Mesenchymal stem cell (in vitro differentiated cells and primary cell): ENCODE measurements around the gene TSSK6.
A peak's percentile ranks its signal among the peaks of the same experiment; 100 is the strongest.

Source experiments
- DNase-seq: peaks from one replicate; pipeline ENCODE4 v3.0.0-alpha.2; 2013
- H2AFZ ChIP-seq: one replicate; pipeline ENCODE4 v1.6.1; 2013; ENCODE audit warnings: low read depth, mild to moderate bottlenecking, control low read depth, inconsistent platforms, low read length, moderate library complexity
- H2AK5ac ChIP-seq: 2 replicates; pipeline ENCODE4 v1.6.1; 2013; ENCODE audit warnings: low read length, moderate library complexity, mild to moderate bottlenecking, inconsistent platforms; ENCODE audit not compliant: severe bottlenecking
- H2BK120ac ChIP-seq: one replicate; pipeline ENCODE4 v1.6.1; 2013; ENCODE audit warnings: low read depth, mild to moderate bottlenecking, inconsistent platforms, low read length, moderate library complexity
- H2BK12ac ChIP-seq, 2 experiments: one replicate each; pipeline ENCODE4 v1.6.1; 2013; ENCODE audit warnings: inconsistent platforms in 2 of 2, low read length in 2 of 2, mild to moderate bottlenecking in 2 of 2, moderate library complexity in 2 of 2, control low read depth in 1 of 2
- H2BK15ac ChIP-seq: one replicate; pipeline ENCODE4 v1.6.1; 2013; ENCODE audit warnings: mild to moderate bottlenecking, low read depth, inconsistent platforms; ENCODE audit not compliant: poor library complexity, severe bottlenecking
- H2BK5ac ChIP-seq: 2 replicates; pipeline ENCODE4 v1.6.1; 2013; ENCODE audit warnings: low read depth, mild to moderate bottlenecking, low read length, control low read depth, inconsistent platforms; ENCODE audit not compliant: poor library complexity, severe bottlenecking
- H3K14ac ChIP-seq, 2 experiments: one replicate each; pipeline ENCODE4 v1.6.1; 2013; ENCODE audit warnings: inconsistent platforms in 2 of 2, low read length in 2 of 2, control low read depth in 1 of 2, mild to moderate bottlenecking in 1 of 2, moderate library complexity in 1 of 2
- H3K18ac ChIP-seq, 2 experiments: one replicate each; pipeline ENCODE4 v1.6.1; 2013; ENCODE audit warnings: inconsistent platforms in 2 of 2, low read length in 2 of 2, control low read depth in 1 of 2, low read depth in 1 of 2, mild to moderate bottlenecking in 1 of 2
- H3K23ac ChIP-seq, 2 experiments: one replicate each; pipeline ENCODE4 v1.6.1; 2013; ENCODE audit warnings: inconsistent platforms in 2 of 2, low read length in 2 of 2, mild to moderate bottlenecking in 2 of 2, moderate library complexity in 2 of 2, control low read depth in 1 of 2
- H3K27ac ChIP-seq: 2 replicates; pipeline ENCODE4 v1.5.1; 2013; ENCODE audit warnings: mild to moderate bottlenecking, moderate library complexity, low read length, control low read depth, inconsistent platforms; ENCODE audit not compliant: poor library complexity, severe bottlenecking
- H3K27me3 ChIP-seq, 2 experiments: 2 replicates each; pipeline versions ENCODE4 v1.6.1 to v1.7.0; 2013; ENCODE audit warnings: low read length in 2 of 2, mild to moderate bottlenecking in 2 of 2, moderate library complexity in 2 of 2, control low read depth in 1 of 2, inconsistent platforms in 1 of 2; ENCODE audit not compliant: control insufficient read depth in 1 of 2, insufficient read depth in 1 of 2
- H3K36me3 ChIP-seq, 2 experiments: 2 replicates each; pipeline versions ENCODE4 v1.6.1 to v1.7.0; 2013; ENCODE audit warnings: low read length in 2 of 2, control low read depth in 1 of 2, inconsistent platforms in 1 of 2, low read depth in 1 of 2, mild to moderate bottlenecking in 1 of 2; ENCODE audit not compliant: insufficient read depth in 2 of 2, control insufficient read depth in 1 of 2
- H3K4ac ChIP-seq, 2 experiments: one replicate each; pipeline ENCODE4 v1.6.1; 2013; ENCODE audit warnings: inconsistent platforms in 2 of 2, low read length in 2 of 2, mild to moderate bottlenecking in 2 of 2, moderate library complexity in 2 of 2, control low read depth in 1 of 2, low read depth in 1 of 2
- H3K4me1 ChIP-seq: 2 replicates; pipeline ENCODE4 v1.6.1; 2013; ENCODE audit warnings: low read depth, low read length, control low read depth; ENCODE audit not compliant: control insufficient read depth, insufficient read depth
- H3K4me2 ChIP-seq: 2 replicates; pipeline ENCODE4 v1.6.1; 2013; ENCODE audit warnings: low read length, mild to moderate bottlenecking, inconsistent platforms; ENCODE audit not compliant: poor library complexity, severe bottlenecking
- H3K4me3 ChIP-seq, 2 experiments: 2 replicates each; pipeline versions ENCODE4 v1.5.1 to v1.7.0; 2013; ENCODE audit warnings: low read length in 2 of 2, mild to moderate bottlenecking in 2 of 2, control low read depth in 1 of 2, low read depth in 1 of 2; ENCODE audit not compliant: insufficient read depth in 1 of 2
- H3K79me1 ChIP-seq: replicated peaks from 2 replicates; pipeline ENCODE4 v1.6.1; 2013; ENCODE audit warnings: mild to moderate bottlenecking, control low read depth, low read length, inconsistent platforms; ENCODE audit not compliant: poor library complexity, severe bottlenecking
- H3K9ac ChIP-seq: 2 replicates; pipeline ENCODE4 v1.7.0; 2013; ENCODE audit warnings: mild to moderate bottlenecking, low read length, moderate library complexity
- H3K9me3 ChIP-seq: 2 replicates; pipeline ENCODE4 v1.7.0; 2013; ENCODE audit warnings: mild to moderate bottlenecking, low read length; ENCODE audit not compliant: control insufficient read depth
- H4K8ac ChIP-seq: one replicate; pipeline ENCODE4 v1.6.1; 2013; ENCODE audit warnings: inconsistent platforms, mild to moderate bottlenecking, low read length, moderate library complexity
- H4K91ac ChIP-seq: one replicate; pipeline ENCODE4 v1.6.1; 2013; ENCODE audit warnings: mild to moderate bottlenecking, low read length, inconsistent platforms
- WGBS: methylation state at CpG from one replicate; pipeline ENCODE4 v1.1.7; 2013; ENCODE audit warnings: mixed read lengths; 5-methylcytosine and 5-hydroxymethylcytosine counted together

The TSSK6 gene

DNA sequence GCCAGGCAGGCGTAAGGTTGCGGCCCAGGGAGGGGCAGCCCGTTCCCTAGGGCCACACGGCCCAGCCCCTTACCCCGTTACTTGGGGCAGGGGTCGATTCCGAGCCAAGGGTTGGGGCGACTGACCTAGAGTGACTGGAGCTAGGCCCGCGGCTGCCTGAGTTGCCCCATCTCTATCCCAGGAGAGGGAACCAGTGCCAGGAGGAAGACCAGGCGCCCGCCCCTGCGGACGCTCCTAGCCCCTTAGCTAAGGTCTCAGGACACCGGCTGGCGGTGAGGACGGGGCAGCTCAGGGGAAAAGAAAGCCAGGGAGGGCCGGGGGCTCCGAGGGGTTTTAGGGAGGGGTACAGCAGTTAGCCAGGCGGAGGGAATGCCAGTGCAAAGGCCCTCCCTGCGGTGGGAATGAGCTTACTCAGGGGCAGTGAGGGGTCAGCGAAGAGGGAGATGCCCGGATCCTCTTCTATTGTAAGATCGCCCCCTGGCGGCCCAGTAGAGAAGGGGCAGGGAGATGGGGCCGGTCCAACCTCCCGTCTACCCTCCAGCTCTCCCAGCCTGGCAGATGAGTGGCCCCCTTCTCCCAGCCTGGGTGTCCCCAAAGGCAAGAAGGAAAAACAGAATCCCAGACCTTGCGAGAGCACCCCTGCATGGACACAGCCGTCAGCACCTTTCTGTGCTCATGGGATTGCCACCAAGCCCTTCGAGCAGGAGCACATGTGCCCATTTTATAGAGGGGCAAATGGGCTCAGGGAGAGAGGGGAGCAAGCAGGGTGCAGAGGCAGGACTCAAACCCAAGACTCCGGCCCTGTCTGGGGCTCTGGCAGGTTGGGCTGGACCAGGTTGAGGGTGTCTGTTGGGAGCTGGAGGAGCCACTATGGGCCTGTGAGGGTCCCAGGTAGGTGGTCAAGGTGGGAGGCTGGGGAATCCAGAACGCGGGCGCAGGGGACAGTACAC, 39.0 kb upstream of the TSSK6 start:
- Histone ChIP-seq H3K4me1 (peaks cover 19% of the 10 kb centered on the region), H4K91ac (peak overlapping the region; percentile 34), H2AK5ac (no peak overlapping the region), H3K23ac (peak overlapping the region in 1 of 2 experiments; percentile 23), H3K4me2 (no peak overlapping the region), H3K4me3 (no peak overlapping the region), H3K14ac (no peak overlapping the region), H2BK120ac (no peak overlapping the region), H3K9ac (no peak overlapping the region), H3K18ac (no peak overlapping the region), H3K27me3 (peaks cover 0 to 23% of the 10 kb centered on the region in 2 experiments), H4K8ac (no peak overlapping the region), H3K4ac (no peak overlapping the region), H2BK15ac (no peak overlapping the region), H3K36me3 (no peaks in the 10 kb centered on the region), H3K27ac (no peak overlapping the region), H2BK5ac (no peak overlapping the region), H3K9me3 (no peaks in the 10 kb centered on the region), H2AFZ (no peak overlapping the region), H2BK12ac (no peak overlapping the region), H3K79me1 (no peaks in the 10 kb centered on the region)
- WGBS = 66% methylated on average over 30 of the region's 34 CpGs
- peak; percentile 47 for DNase-seq

DNA sequence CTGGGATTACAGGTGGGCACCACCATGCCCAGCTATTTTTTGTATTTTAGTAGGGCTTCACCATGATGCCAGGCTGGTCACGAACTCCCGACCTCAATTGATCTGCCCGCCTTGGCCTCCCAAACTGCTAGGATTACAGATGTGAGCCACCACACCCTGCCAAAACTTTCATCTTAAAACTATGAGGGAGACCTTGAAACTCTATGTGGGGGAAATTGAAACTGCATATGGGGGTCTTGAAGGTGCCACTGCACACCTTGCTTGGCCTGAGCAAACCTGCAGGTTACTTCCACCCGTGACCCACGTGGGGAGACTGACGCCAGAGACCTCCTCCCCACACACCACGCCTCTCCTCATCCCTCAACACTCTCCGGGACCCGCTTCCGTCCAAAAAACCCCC, 38.3 kb upstream of the TSSK6 start:
- Histone ChIP-seq H3K4ac (no peak overlapping the region), H4K8ac (no peak overlapping the region)
- WGBS = 92% methylated on average over 10 of the region's 10 CpGs

DNA sequence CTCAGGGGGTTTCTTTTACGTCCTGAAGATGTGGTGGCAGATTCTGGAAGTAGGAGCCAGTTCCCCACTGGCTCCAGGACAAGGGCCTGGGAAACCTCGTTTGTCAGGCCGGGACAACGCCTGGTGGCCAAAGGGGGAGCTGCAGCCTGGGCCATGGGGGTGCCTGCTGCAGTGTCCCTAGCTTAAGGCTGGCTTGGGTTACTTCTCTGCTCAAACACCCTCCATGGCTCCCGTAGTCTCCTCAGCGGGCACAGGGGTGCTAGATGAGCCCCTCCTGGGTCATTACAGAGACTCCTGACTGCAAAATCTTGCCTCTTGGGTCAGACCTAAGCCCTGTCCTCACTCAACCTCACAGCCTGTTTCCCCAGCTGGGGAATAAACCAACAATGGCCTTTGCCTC, 37.5 kb upstream of the TSSK6 start:
- no peak overlapping the region for H4K8ac ChIP-seq
- no peak overlapping the region for H3K4ac ChIP-seq
- H3K79me1 ChIP-seq = no peaks in the 10 kb centered on the region
- H4K91ac ChIP-seq = no peak overlapping the region
- no peak overlapping the region for H2AK5ac ChIP-seq
- H3K18ac ChIP-seq = no peak overlapping the region
- no peak overlapping the region for H2BK5ac ChIP-seq
- DNase-seq = peak; percentile 39
- H2BK15ac ChIP-seq = no peak overlapping the region
- H3K9ac ChIP-seq = no peak overlapping the region
- H3K14ac ChIP-seq = no peak overlapping the region
- no peaks in the 10 kb centered on the region for H3K9me3 ChIP-seq
- 65% methylated on average over 6 of the region's 6 CpGs for WGBS
- no peak overlapping the region for H2BK120ac ChIP-seq
- no peak overlapping the region for H3K4me3 ChIP-seq
- H2AFZ ChIP-seq = no peak overlapping the region
- H3K4me1 ChIP-seq = peaks cover 19% of the 10 kb centered on the region
- H2BK12ac ChIP-seq = no peak overlapping the region
- H3K23ac ChIP-seq = no peak overlapping the region
- H3K36me3 ChIP-seq = no peaks in the 10 kb centered on the region
- peaks cover 0 to 37% of the 10 kb centered on the region in 2 experiments for H3K27me3 ChIP-seq
- no peak overlapping the region for H3K4me2 ChIP-seq
- H3K27ac ChIP-seq = no peak overlapping the region

More for the DNA sequence above, 38.3 kb upstream of the TSSK6 start:
- Histone ChIP-seq H2AFZ (no peak overlapping the region), H4K91ac (peak overlapping the region; percentile 34), H3K4me3 (no peak overlapping the region), H2BK15ac (no peak overlapping the region), H3K9ac (no peak overlapping the region), H3K18ac (no peak overlapping the region), H3K27me3 (peaks cover 0 to 30% of the 10 kb centered on the region in 2 experiments), H3K27ac (no peak overlapping the region), H2BK12ac (no peak overlapping the region), H2AK5ac (no peak overlapping the region), H3K4me1 (peaks cover 19% of the 10 kb centered on the region), H3K79me1 (no peaks in the 10 kb centered on the region), H3K4me2 (no peak overlapping the region), H3K23ac (no peak overlapping the region), H2BK120ac (no peak overlapping the region), H3K36me3 (no peaks in the 10 kb centered on the region), H3K14ac (no peak overlapping the region), H2BK5ac (no peak overlapping the region), H3K9me3 (no peaks in the 10 kb centered on the region)
- DNase-seq = no peak

DNA sequence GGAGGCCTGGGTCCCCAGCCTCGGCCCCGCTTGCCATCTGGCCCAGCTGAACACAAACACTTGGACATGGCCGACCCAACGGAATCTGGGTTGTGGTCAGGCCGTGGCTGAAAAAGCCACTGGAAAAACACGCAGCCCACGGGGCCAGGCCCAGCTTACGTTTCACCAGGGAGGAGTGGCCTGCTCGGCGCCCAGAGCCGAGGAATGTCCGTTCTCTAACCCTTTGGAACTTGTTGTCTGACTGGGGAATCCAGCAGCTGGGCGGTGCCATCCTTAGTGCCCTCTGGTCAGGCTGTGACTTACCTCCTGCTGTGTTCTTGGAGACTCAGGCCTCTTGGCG, 36.5 kb upstream of the TSSK6 start:
- Histone ChIP-seq H3K9ac (no peak overlapping the region), H4K91ac (no peak overlapping the region), H3K18ac (no peak overlapping the region), H2BK120ac (no peak overlapping the region), H3K27ac (no peak overlapping the region), H3K27me3 (peaks cover 0 to 46% of the 10 kb centered on the region in 2 experiments), H3K79me1 (no peaks in the 10 kb centered on the region), H3K4me2 (no peak overlapping the region), H2BK15ac (no peak overlapping the region), H3K4me1 (peaks cover 19% of the 10 kb centered on the region), H3K9me3 (no peaks in the 10 kb centered on the region), H3K4ac (no peak overlapping the region), H2AK5ac (no peak overlapping the region), H4K8ac (no peak overlapping the region), H3K14ac (no peak overlapping the region), H2BK12ac (no peak overlapping the region), H2BK5ac (no peak overlapping the region), H3K36me3 (no peaks in the 10 kb centered on the region), H3K23ac (no peak overlapping the region), H3K4me3 (no peak overlapping the region), H2AFZ (no peak overlapping the region)
- 85% methylated on average over 14 of the region's 14 CpGs for whole genome bisulfite sequencing
- DNase-seq = no peak
